Neural progenitor cell (in vitro differentiated cells): ENCODE measurements around the gene LAMP1. TPM values are rescaled to one million over a fixed set of nuclear protein-coding genes. Genes with fewer than 3 reads are reported as not detected.

Experiments
- DNase-seq: peaks from one replicate; pipeline ENCODE4 v3.0.0-alpha.2; 2016; ENCODE audit warnings: low spot score
- H2AFZ ChIP-seq: fragments of 200-600 bp; sonication (generic); replicated peaks from 2 replicates; pipeline ENCODE4 v1.6.1; 2016; ENCODE audit warnings: antibody characterized with exemption
- H3F3A ChIP-seq: fragments of 200-600 bp; sonication (generic); 2 replicates; pipeline ENCODE4 v1.6.1; 2016; ENCODE audit warnings: antibody characterized with exemption, low read depth
- H3K27ac ChIP-seq: fragments of 200-600 bp; sonication (generic); 2 replicates; pipeline ENCODE4 v1.5.1; 2016; ENCODE audit warnings: mild to moderate bottlenecking
- H3K27me3 ChIP-seq: fragments of 200-600 bp; sonication (generic); 2 replicates; pipeline ENCODE4 v1.6.1; 2016; ENCODE audit warnings: mild to moderate bottlenecking, moderate library complexity
- H3K36me3 ChIP-seq: fragments of 200-600 bp; sonication (generic); 2 replicates; pipeline ENCODE4 v1.5.1; 2016
- H3K4me1 ChIP-seq: fragments of 200-600 bp; sonication (generic); 2 replicates; pipeline ENCODE4 v1.6.1; 2016; ENCODE audit warnings: mixed run types
- H3K4me2 ChIP-seq: fragments of 200-600 bp; sonication (generic); 2 replicates; pipeline ENCODE4 v1.6.1; 2016
- H3K4me3 ChIP-seq: fragments of 200-600 bp; sonication (generic); 2 replicates; pipeline ENCODE4 v1.5.1; 2016
- H3K79me2 ChIP-seq: fragments of 200-600 bp; sonication (generic); 2 replicates; pipeline ENCODE4 v1.6.1; 2016; ENCODE audit warnings: low read depth
- H3K9ac ChIP-seq: fragments of 200-600 bp; sonication (generic); 2 replicates; pipeline ENCODE4 v1.6.1; 2016
- H3K9me3 ChIP-seq: fragments of 200-600 bp; sonication (generic); 2 replicates; pipeline ENCODE4 v1.5.1; 2016; ENCODE audit warnings: low read depth
- H4K20me1 ChIP-seq: fragments of 200-600 bp; sonication (generic); 2 replicates; pipeline ENCODE4 v1.6.1; 2016; ENCODE audit warnings: low read depth
- H3K27ac Mint-ChIP-seq: 3 replicates; pipeline ENCODE4 v1.8.0; 2021; ENCODE audit warnings: mixed read lengths
- H3K27me3 Mint-ChIP-seq: 2 replicates; pipeline ENCODE4 v1.8.0; 2022; ENCODE audit warnings: low read depth, mild to moderate bottlenecking, inconsistent platforms, moderate library complexity, mixed read lengths; ENCODE audit not compliant: insufficient read depth
- H3K36me3 Mint-ChIP-seq: 3 replicates; pipeline ENCODE4 v1.8.0; 2021; ENCODE audit warnings: mixed read lengths
- H3K4me1 Mint-ChIP-seq: 3 replicates; pipeline ENCODE4 v1.8.0; 2021; ENCODE audit warnings: mixed read lengths
- H3K4me3 Mint-ChIP-seq: 3 replicates; pipeline ENCODE4 v1.8.0; 2021; ENCODE audit warnings: mild to moderate bottlenecking, moderate library complexity, mixed read lengths
- H3K9me3 Mint-ChIP-seq: 3 replicates; pipeline ENCODE4 v1.8.0; 2020; ENCODE audit warnings: mixed read lengths
- CTCF ChIP-seq: fragments of 200-600 bp; sonication (generic); IDR thresholded peaks from 2 replicates; pipeline ENCODE4 v1.5.1; 2017; ENCODE audit warnings: antibody characterized with exemption, mild to moderate bottlenecking
- EZH2 ChIP-seq: fragments of 200-600 bp; sonication (generic); IDR thresholded peaks from 2 replicates; pipeline ENCODE4 v1.6.1; 2017; ENCODE audit warnings: antibody characterized with exemption, mild to moderate bottlenecking, moderate library complexity
- EZH2phosphoT487 ChIP-seq: fragments of 200-600 bp; sonication (generic); IDR thresholded peaks from 2 replicates; pipeline ENCODE4 v1.6.1; 2017; ENCODE audit warnings: antibody characterized with exemption
- total RNA-seq: library from RNA; depleted of rRNA; stranded (reverse); fragments of >200 nt; gene quantifications from 2 replicates; pipeline ENCODE4 v1.2.3, GENCODE V29; 2015; ENCODE audit warnings: low replicate concordance

The LAMP1 gene
- total RNA-seq, 1 donor from 2014 or later = 49.7 TPM

GRCh38 chr13:113324398-113324797 is 27.4 kb downstream of the LAMP1 start:
- no peak overlapping the region for H3K9ac ChIP-seq
- no peaks in the 10 kb centered on the region for H3K9me3 ChIP-seq
- no peak overlapping the region for H3K27ac ChIP-seq
- H3K4me1 ChIP-seq = no peaks in the 10 kb centered on the region
- Mint-ChIP-seq H3K36me3 (peaks cover 15% of the 10 kb centered on the region), H3K4me1 (no peaks in the 10 kb centered on the region), H3K9me3 (no peaks in the 10 kb centered on the region), H3K27me3 (no peaks in the 10 kb centered on the region), H3K4me3 (no peak overlapping the region), H3K27ac (no peak overlapping the region)
- H2AFZ ChIP-seq = no peak overlapping the region
- no peak for TF ChIP-seq EZH2
- TF ChIP-seq EZH2phosphoT487 = no peak
- no peak for TF ChIP-seq CTCF
- H3F3A ChIP-seq = peaks cover 11% of the 10 kb centered on the region
- H3K4me2 ChIP-seq = no peak overlapping the region
- DNase-seq = no peak
- no peaks in the 10 kb centered on the region for H4K20me1 ChIP-seq
- no peaks in the 10 kb centered on the region for H3K36me3 ChIP-seq
- no peak overlapping the region for H3K4me3 ChIP-seq
- H3K27me3 ChIP-seq = no peaks in the 10 kb centered on the region
- no peaks in the 10 kb centered on the region for H3K79me2 ChIP-seq

GRCh38 chr13:113325779-113326178 is 28.7 kb downstream of the LAMP1 start:
- H2AFZ ChIP-seq = no peak overlapping the region
- no peak overlapping the region for H3K27ac Mint-ChIP-seq
- no peak overlapping the region for H3K4me3 ChIP-seq
- peaks cover 11% of the 10 kb centered on the region for H3F3A ChIP-seq
- no peak overlapping the region for H3K27ac ChIP-seq
- no peaks in the 10 kb centered on the region for H3K36me3 ChIP-seq
- no peaks in the 10 kb centered on the region for H3K79me2 ChIP-seq
- no peaks in the 10 kb centered on the region for H3K4me1 Mint-ChIP-seq
- no peaks in the 10 kb centered on the region for H3K27me3 ChIP-seq
- H4K20me1 ChIP-seq = no peaks in the 10 kb centered on the region
- no peaks in the 10 kb centered on the region for H3K4me1 ChIP-seq
- H3K4me3 Mint-ChIP-seq = no peak overlapping the region
- TF ChIP-seq EZH2 (no peak), EZH2phosphoT487 (no peak), CTCF (no peak)
- peaks cover 2% of the 10 kb centered on the region for H3K27me3 Mint-ChIP-seq
- no peak for DNase-seq
- no peak overlapping the region for H3K4me2 ChIP-seq
- no peaks in the 10 kb centered on the region for H3K9me3 Mint-ChIP-seq
- H3K9me3 ChIP-seq = no peaks in the 10 kb centered on the region
- H3K9ac ChIP-seq = no peak overlapping the region
- H3K36me3 Mint-ChIP-seq = peaks cover 11% of the 10 kb centered on the region

- Mint-ChIP-seq H3K27me3 (peaks cover 2% of the 10 kb centered on the region), H3K9me3 (no peaks in the 10 kb centered on the region), H3K4me3 (no peak overlapping the region), H3K36me3 (peaks cover 11% of the 10 kb centered on the region), H3K4me1 (no peaks in the 10 kb centered on the region), H3K27ac (no peak overlapping the region)
- TF ChIP-seq EZH2phosphoT487 = no peak
- no peak for TF ChIP-seq EZH2
- no peak for TF ChIP-seq CTCF
- H3F3A ChIP-seq = peaks cover 7% of the 10 kb centered on the region
- H3K9me3 ChIP-seq = no peaks in the 10 kb centered on the region
- no peaks in the 10 kb centered on the region for H3K27me3 ChIP-seq
- no peaks in the 10 kb centered on the region for H3K36me3 ChIP-seq
- no peak overlapping the region for H3K4me2 ChIP-seq
- no peaks in the 10 kb centered on the region for H4K20me1 ChIP-seq
- H3K4me3 ChIP-seq = no peak overlapping the region
- no peaks in the 10 kb centered on the region for H3K4me1 ChIP-seq
- no peak overlapping the region for H3K9ac ChIP-seq
- no peak for DNase-seq
- H2AFZ ChIP-seq = no peak overlapping the region
- no peaks in the 10 kb centered on the region for H3K79me2 ChIP-seq
- no peak overlapping the region for H3K27ac ChIP-seq
Observed at GRCh38 chr13:113327391-113327765, 30.3 kb downstream of the LAMP1 start.
